Measurements from ENCODE around the gene FMO2.

FMO2 gene

DNA sequence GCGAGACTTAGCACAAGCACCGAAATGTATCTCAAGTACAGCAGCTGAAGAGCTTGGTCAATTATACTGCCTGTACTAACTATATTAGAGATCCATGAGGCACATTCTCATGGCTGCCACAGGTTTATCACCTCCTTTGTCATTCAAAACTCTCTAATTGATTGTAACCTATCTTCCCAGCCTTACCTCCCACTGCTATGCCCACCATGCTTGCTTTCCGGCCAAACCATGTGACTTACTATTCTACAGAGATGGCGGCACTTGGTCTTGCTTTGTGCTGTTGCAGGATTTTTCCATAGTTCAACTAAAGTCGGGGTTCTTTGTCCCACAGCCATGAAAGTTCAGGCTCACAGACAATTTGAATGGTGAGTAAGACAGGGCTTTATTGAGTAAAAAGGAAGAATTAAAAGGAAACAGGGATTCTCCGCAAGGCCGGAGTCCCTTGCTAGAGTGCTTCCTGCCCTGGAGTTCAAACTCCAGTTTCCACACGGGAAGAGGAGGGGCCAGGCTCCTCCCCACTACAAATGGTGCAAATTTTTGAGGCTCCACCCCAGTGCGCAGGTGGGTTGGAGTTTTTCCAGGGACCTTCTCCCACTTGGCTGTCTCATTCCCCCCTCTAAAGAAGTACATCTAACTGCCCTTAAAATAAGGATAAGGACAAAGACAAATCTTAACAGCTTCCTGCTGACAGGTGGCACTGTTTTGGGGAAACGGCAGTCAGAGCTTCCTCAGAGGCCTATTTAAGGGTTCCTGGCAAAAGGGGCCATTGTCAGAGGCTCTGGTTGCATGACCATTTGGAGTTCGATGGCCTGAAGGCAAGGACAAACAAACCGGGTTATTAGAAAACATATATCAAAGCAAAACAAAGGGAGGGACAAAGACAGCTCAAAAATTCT is 28.7 kb downstream of the FMO2 start:
- Histone ChIP-seq H3K36me3 (ENCODE audit: control insufficient read depth, insufficient read depth, low read length) (no peaks in the 10 kb centered on the region), H3K9me3 (ENCODE audit: control insufficient read depth, low read length) (peaks cover 2% of the 10 kb centered on the region), H3K9ac (no peak overlapping the region), H3K4me2 (ENCODE audit: low read length) (no peak overlapping the region), H3K4me1 (no peaks in the 10 kb centered on the region), H3K27me3 (ENCODE audit: control insufficient read depth, insufficient read depth, low read length) (no peaks in the 10 kb centered on the region), H3K27ac (no peak overlapping the region), H2AFZ (no peak overlapping the region), H3K79me2 (no peaks in the 10 kb centered on the region), H3K4me3 (ENCODE audit: low read depth, low read length) (no peak overlapping the region)
- TF ChIP-seq, protein P1, sequence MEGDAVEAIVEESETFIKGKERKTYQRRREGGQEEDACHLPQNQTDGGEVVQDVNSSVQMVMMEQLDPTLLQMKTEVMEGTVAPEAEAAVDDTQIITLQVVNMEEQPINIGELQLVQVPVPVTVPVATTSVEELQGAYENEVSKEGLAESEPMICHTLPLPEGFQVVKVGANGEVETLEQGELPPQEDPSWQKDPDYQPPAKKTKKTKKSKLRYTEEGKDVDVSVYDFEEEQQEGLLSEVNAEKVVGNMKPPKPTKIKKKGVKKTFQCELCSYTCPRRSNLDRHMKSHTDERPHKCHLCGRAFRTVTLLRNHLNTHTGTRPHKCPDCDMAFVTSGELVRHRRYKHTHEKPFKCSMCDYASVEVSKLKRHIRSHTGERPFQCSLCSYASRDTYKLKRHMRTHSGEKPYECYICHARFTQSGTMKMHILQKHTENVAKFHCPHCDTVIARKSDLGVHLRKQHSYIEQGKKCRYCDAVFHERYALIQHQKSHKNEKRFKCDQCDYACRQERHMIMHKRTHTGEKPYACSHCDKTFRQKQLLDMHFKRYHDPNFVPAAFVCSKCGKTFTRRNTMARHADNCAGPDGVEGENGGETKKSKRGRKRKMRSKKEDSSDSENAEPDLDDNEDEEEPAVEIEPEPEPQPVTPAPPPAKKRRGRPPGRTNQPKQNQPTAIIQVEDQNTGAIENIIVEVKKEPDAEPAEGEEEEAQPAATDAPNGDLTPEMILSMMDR (IDR thresholded peaks at IDR 0.05) = no peak

DNA sequence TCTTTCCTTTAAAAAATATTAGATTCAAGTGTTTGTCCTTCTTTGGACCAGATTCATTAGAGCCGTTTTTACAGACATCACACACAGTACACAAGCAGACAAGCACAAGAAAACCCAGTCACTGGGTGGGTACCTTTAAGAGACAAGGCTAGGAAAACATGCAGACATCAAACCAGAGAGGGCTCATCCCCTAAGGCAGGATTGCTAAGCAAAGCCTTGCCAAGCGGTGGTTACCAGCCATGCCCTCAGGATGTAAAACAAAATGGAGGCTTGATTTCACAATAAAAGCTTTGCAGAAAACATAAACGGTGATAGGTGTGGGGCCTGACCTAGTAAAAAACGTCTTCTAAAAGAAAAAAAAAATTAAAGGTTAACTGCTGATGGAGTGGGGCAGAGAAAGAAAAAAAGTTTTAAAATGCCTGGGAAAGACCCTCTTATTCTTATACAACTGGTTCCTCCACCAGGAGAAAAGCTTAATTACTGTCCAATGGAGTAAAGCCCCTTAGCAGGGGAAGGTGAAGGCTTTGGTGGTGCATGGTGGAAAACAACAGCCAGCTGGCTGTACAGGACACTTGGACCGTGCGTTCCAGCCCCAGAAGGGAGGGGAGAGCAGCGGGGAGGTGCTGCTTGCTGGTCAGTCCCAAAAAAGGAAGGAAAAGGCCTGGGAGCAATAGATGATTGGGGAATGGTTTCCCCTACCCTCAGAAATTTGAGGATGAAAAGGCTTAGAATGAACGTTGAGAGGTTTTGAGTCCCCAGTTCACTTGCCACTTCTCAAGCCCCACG is 32.8 kb downstream of the FMO2 start:
- no peak overlapping the region for H3K27ac ChIP-seq
- no peaks in the 10 kb centered on the region for H3K36me3 ChIP-seq (ENCODE audit: control insufficient read depth, insufficient read depth, low read length)
- no peaks in the 10 kb centered on the region for H3K27me3 ChIP-seq (ENCODE audit: control insufficient read depth, insufficient read depth, low read length)
- no peaks in the 10 kb centered on the region for H3K4me1 ChIP-seq
- H3K4me3 ChIP-seq (ENCODE audit: low read depth, low read length) = no peak overlapping the region
- no peak overlapping the region for H3K4me2 ChIP-seq (ENCODE audit: low read length)
- H2AFZ ChIP-seq = no peak overlapping the region
- H3K9ac ChIP-seq = no peak overlapping the region
- TF ChIP-seq, protein P1 (IDR thresholded peaks at IDR 0.05) = no peak
- no peaks in the 10 kb centered on the region for H3K79me2 ChIP-seq
- peaks cover 2% of the 10 kb centered on the region for H3K9me3 ChIP-seq (ENCODE audit: control insufficient read depth, low read length)

DNA sequence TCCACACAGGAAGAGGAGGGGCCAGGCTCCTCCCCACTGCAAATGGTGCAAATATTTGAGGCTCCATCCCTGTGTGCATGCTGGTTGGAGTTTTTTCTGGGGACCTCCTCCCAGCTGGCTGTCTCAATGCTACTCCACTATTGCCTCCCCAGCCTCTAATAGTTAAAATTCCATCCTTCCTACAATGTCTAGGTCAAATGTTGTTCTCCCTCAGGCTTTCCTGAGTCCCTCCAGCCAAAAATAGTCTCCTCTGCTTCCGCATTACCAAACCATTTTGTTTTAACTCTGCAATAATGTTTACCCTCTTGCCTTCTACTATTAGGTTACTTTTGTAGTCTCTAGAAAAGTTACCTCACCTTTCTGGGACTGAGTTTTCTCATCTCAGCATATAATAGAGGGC is 33.6 kb downstream of the FMO2 start:
- peaks cover 2% of the 10 kb centered on the region for H3K9me3 ChIP-seq (ENCODE audit: control insufficient read depth, low read length)
- no peak overlapping the region for H3K27ac ChIP-seq
- TF ChIP-seq, protein P1 (IDR thresholded peaks at IDR 0.05) = no peak
- no peak overlapping the region for H3K9ac ChIP-seq
- H3K4me1 ChIP-seq = no peaks in the 10 kb centered on the region
- H2AFZ ChIP-seq = no peak overlapping the region
- H3K4me3 ChIP-seq (ENCODE audit: low read depth, low read length) = no peak overlapping the region
- no peaks in the 10 kb centered on the region for H3K36me3 ChIP-seq (ENCODE audit: control insufficient read depth, insufficient read depth, low read length)
- no peaks in the 10 kb centered on the region for H3K79me2 ChIP-seq
- H3K4me2 ChIP-seq (ENCODE audit: low read length) = no peak overlapping the region
- no peaks in the 10 kb centered on the region for H3K27me3 ChIP-seq (ENCODE audit: control insufficient read depth, insufficient read depth, low read length)

DNA sequence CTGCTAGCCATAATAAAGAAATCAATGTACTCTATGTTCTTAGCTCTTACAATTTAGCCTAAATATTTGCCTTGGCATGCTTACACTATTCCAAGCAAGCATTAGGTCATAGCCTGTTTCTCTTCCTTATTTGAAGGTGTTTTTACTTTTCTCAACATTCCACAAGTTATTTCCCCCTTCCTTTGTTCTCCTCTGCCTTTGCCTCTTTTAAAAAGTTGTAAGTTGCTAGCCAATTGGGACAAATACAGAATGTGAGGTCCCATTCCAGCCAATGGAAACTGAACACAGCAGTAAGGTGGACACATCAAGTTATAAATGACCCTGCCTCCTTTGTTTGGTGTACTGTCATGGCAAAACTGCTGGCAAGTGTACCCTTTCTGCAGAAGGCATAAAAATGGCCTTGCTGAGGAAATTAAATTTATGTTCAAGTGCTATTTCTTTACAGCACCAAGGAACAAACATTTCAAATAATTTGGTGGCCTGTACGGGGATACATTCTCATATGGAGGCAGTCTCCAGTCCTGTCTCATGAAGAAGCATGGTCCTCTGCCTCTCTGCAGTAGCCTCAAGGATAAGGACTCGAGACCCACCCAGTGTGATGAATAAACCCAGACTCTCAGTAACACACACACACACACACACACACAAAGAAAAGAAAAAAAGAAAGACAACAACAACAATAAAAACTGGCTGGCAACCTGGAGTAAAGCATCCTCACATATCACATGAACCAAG is 34.4 kb downstream of the FMO2 start:
- Histone ChIP-seq H3K9ac (no peak overlapping the region), H3K4me2 (ENCODE audit: low read length) (no peak overlapping the region), H2AFZ (no peak overlapping the region), H3K27ac (no peak overlapping the region), H3K9me3 (ENCODE audit: control insufficient read depth, low read length) (peaks cover 2% of the 10 kb centered on the region), H3K4me1 (no peaks in the 10 kb centered on the region), H3K4me3 (ENCODE audit: low read depth, low read length) (no peak overlapping the region), H3K27me3 (ENCODE audit: control insufficient read depth, insufficient read depth, low read length) (no peaks in the 10 kb centered on the region), H3K79me2 (no peaks in the 10 kb centered on the region), H3K36me3 (ENCODE audit: control insufficient read depth, insufficient read depth, low read length) (no peaks in the 10 kb centered on the region)
- TF ChIP-seq, protein P1 (IDR thresholded peaks at IDR 0.05) = no peak
